IMR-90 (cell line): ENCODE data around the gene BTBD9. TPM values are rescaled to one million over a fixed set of nuclear protein-coding genes. Genes with fewer than 3 reads are reported as not detected.

ENCODE experiments used
- ATAC-seq: fragments of 200-7000 bp; cut with Tn5 transposase; 2 replicates; pipeline ENCODE4 v1.9.1; 2020; ENCODE audit warnings: low read depth, mild to moderate bottlenecking, moderate library complexity
- BruUV-seq: library from RNA; stranded (reverse); fragments of 400-500 nt; replicated peaks from 2 replicates; lab custom pipeline; 2021; lab: Mats Ljungman, UMichigan
- CTCF ChIA-PET: fragments of 300-600 bp; formaldehyde crosslinking; extraction: SDS; loops from one replicate; lab custom pipeline; 2021; ENCODE audit warnings: antibody characterized with exemption; lab: Yijun Ruan, JAX
- POLR2A ChIA-PET: fragments of 300-600 bp; sonication (Branson Sonifier 250); formaldehyde crosslinking; loops from one replicate; lab custom pipeline; 2022; ENCODE audit warnings: antibody characterized with exemption; ENCODE audit not compliant: unreplicated experiment; lab: Charles Lee
- DNase-seq: peaks from one replicate; pipeline ENCODE4 v3.0.0; 2013
- H2AFZ ChIP-seq: replicated peaks from 2 replicates; pipeline ENCODE3; 2013; ENCODE audit warnings: low read length, mild to moderate bottlenecking; ENCODE audit not compliant: poor library complexity
- H2AK5ac ChIP-seq: 2 replicates; pipeline ENCODE4 v1.6.1; 2013; ENCODE audit warnings: low read depth, low read length, inconsistent platforms
- H2AK9ac ChIP-seq: replicated peaks from 2 replicates; pipeline ENCODE3; 2013; ENCODE audit warnings: mild to moderate bottlenecking, low read depth, low read length, moderate library complexity; ENCODE audit not compliant: poor library complexity
- H2BK120ac ChIP-seq: 2 replicates; pipeline ENCODE4 v1.6.1; 2013; ENCODE audit warnings: low read depth, low read length, inconsistent platforms
- H2BK15ac ChIP-seq: 3 replicates; pipeline ENCODE4 v1.6.1; 2013; ENCODE audit warnings: low read depth, low read length, inconsistent platforms
- H2BK20ac ChIP-seq: 2 replicates; pipeline ENCODE4 v1.6.1; 2013; ENCODE audit warnings: low read depth, mild to moderate bottlenecking, inconsistent platforms, low read length, moderate library complexity
- H2BK5ac ChIP-seq: 2 replicates; pipeline ENCODE4 v1.6.1; 2013; ENCODE audit warnings: mild to moderate bottlenecking, low read depth, low read length, inconsistent platforms; ENCODE audit not compliant: poor library complexity, severe bottlenecking
- H3K14ac ChIP-seq: replicated peaks from 2 replicates; pipeline ENCODE4 v1.6.1; 2013; ENCODE audit warnings: low read depth, low read length, inconsistent platforms
- H3K18ac ChIP-seq: 2 replicates; pipeline ENCODE4 v1.6.1; 2013; ENCODE audit warnings: low read depth, low read length, control low read depth
- H3K23ac ChIP-seq: 2 replicates; pipeline ENCODE4 v1.6.1; 2013; ENCODE audit warnings: low read depth, low read length, inconsistent platforms
- H3K27ac ChIP-seq: 2 replicates; pipeline ENCODE4 v1.5.1; 2013; ENCODE audit warnings: mild to moderate bottlenecking, control low read depth, low read length; ENCODE audit not compliant: insufficient read depth
- H3K27me3 ChIP-seq: 2 replicates; pipeline ENCODE4 v1.6.1; 2013; ENCODE audit warnings: low read length; ENCODE audit not compliant: control insufficient read depth, insufficient read depth
- H3K36me3 ChIP-seq: 2 replicates; pipeline ENCODE4 v1.6.1; 2013; ENCODE audit warnings: low read length, mixed read lengths; ENCODE audit not compliant: control insufficient read depth, insufficient read depth
- H3K4ac ChIP-seq: 2 replicates; pipeline ENCODE4 v1.6.1; 2013; ENCODE audit warnings: low read depth, low read length, inconsistent platforms
- H3K4me1 ChIP-seq: 2 replicates; pipeline ENCODE4 v1.6.1; 2013; ENCODE audit warnings: low read length, mixed read lengths; ENCODE audit not compliant: control insufficient read depth, insufficient read depth
- H3K4me2 ChIP-seq: 2 replicates; pipeline ENCODE4 v1.6.1; 2013; ENCODE audit warnings: low read depth, mild to moderate bottlenecking, control low read depth, low read length, moderate library complexity
- H3K4me3 ChIP-seq: 2 replicates; pipeline ENCODE4 v1.5.1; 2013; ENCODE audit warnings: low read depth, mild to moderate bottlenecking, control low read depth, low read length, moderate library complexity; ENCODE audit not compliant: insufficient read depth
- H3K56ac ChIP-seq: 2 replicates; pipeline ENCODE4 v1.6.1; 2013; ENCODE audit warnings: low read length, inconsistent platforms; ENCODE audit not compliant: insufficient read depth; ENCODE audit errors: extremely low read depth
- H3K79me1 ChIP-seq, 2 experiments: 2 replicates each; pipeline ENCODE4 v1.6.1; 2013; ENCODE audit warnings: low read length in 2 of 2, inconsistent platforms in 1 of 2, low read depth in 1 of 2
- H3K9ac ChIP-seq: 2 replicates; pipeline ENCODE4 v1.6.1; 2013; ENCODE audit warnings: low read depth, low read length, control low read depth
- H3K9me1 ChIP-seq: 2 replicates; pipeline ENCODE4 v1.6.1; 2013; ENCODE audit warnings: low read length, inconsistent platforms; ENCODE audit not compliant: insufficient read depth
- H3K9me3 ChIP-seq: 2 replicates; pipeline ENCODE4 v1.6.1; 2013; ENCODE audit warnings: low read length; ENCODE audit not compliant: control insufficient read depth, insufficient read depth
- H4K20me1 ChIP-seq: 2 replicates; pipeline ENCODE4 v1.6.1; 2013; ENCODE audit warnings: low read length, inconsistent platforms; ENCODE audit not compliant: insufficient read depth
- H4K5ac ChIP-seq: 2 replicates; pipeline ENCODE4 v1.6.1; 2013; ENCODE audit warnings: mild to moderate bottlenecking, low read depth, low read length, control low read depth
- H4K8ac ChIP-seq, 2 experiments: 2 replicates each; pipeline ENCODE4 v1.6.1; 2013; ENCODE audit warnings: low read depth in 2 of 2, low read length in 2 of 2, control low read depth in 1 of 2, inconsistent platforms in 1 of 2
- H4K91ac ChIP-seq: 2 replicates; pipeline ENCODE4 v1.6.1; 2013; ENCODE audit warnings: low read depth, low read length, inconsistent platforms; ENCODE audit not compliant: insufficient read depth
- POLR2A ChIP-seq: IDR thresholded peaks from 2 replicates; pipeline ENCODE4 v1.6.1; 2012; ENCODE audit warnings: mild to moderate bottlenecking, low read depth, low read length
- USF2 ChIP-seq: fragments of 150-350 bp; IDR thresholded peaks from 2 replicates; pipeline ENCODE4 v1.6.1; 2017; ENCODE audit warnings: mild to moderate bottlenecking, antibody characterized with exemption, low read length, low read depth
- WGBS, 2 experiments: methylation state at CpG; one replicate each; pipeline versions ENCODE4 v1.1.5 to v1.1.7; 2013; ENCODE audit warnings: missing lambda C conversion rate in 2 of 2; ENCODE audit not compliant: insufficient read length in 1 of 2; ENCODE audit errors: extremely low coverage in 2 of 2; 5-methylcytosine and 5-hydroxymethylcytosine counted together
- dilution Hi-C: fragments of 300-500 bp; cut with HindIII; formaldehyde crosslinking; loops from one replicate; pipeline ENCODE4 v1.14.3; 2018; ENCODE audit warnings: low sequenced_read_pairs; ENCODE audit not compliant: unreplicated experiment
- in situ Hi-C: fragments of 300-500 bp; cut with MboI; formaldehyde crosslinking; loops from 3 replicates; pipeline ENCODE4 v1.14.3; 2019; ENCODE audit warnings: low sequenced_read_pairs, inconsistent platforms, mixed read lengths
- intact Hi-C: fragments of 100-400 bp; cut with micrococcal nuclease; formaldehyde crosslinking; loops from 2 replicates; pipeline ENCODE4 v1.10.0; 2022
- polyA plus RNA-seq, 3 experiments: library from polyadenylated mRNA; depleted of rRNA; stranded (reverse); fragments of >200 nt; gene quantifications; 2 replicates each; pipeline ENCODE4 v1.2.3, GENCODE V29; 2012; ENCODE audit warnings: low replicate concordance in 1 of 3
- total RNA-seq: library from RNA; depleted of rRNA; stranded (reverse); fragments of >200 nt; gene quantifications from 2 replicates; pipeline ENCODE4 v1.2.3, GENCODE V29; 2012

BTBD9 gene
- total and polyA plus RNA-seq, 2 of the 4 experiments (the other 2 are of a cell fraction) = 4.1 to 22.0 TPM

- peaks cover 2% of the 10 kb centered on the region; the same call in 1 of the 2 replicates for H3K9me1 ChIP-seq
- dilution Hi-C loops = no loop called here
- H3K9me3 ChIP-seq = no peaks in the 10 kb centered on the region
- DNase-seq (peak; percentile 50), ATAC-seq (peak; percentile 65)
- no peak overlapping the region for H2AK5ac ChIP-seq
- no peaks in the 10 kb centered on the region for H3K36me3 ChIP-seq
- no peak overlapping the region for H2AFZ ChIP-seq
- no peak overlapping the region for H2BK20ac ChIP-seq
- H4K91ac ChIP-seq = no peak overlapping the region
- no peak overlapping the region for H3K14ac ChIP-seq
- H3K18ac ChIP-seq = no peak overlapping the region
- H3K23ac ChIP-seq = no peak overlapping the region
- intact Hi-C loops = no loop called here
- no peak overlapping the region for H2BK15ac ChIP-seq
- H3K56ac ChIP-seq = no peak overlapping the region
- in situ Hi-C loops = no loop called here
- no peak overlapping the region for H3K27ac ChIP-seq
- no peak overlapping the region for H2BK120ac ChIP-seq
- no peak overlapping the region for H2BK5ac ChIP-seq
- no peak overlapping the region for H2AK9ac ChIP-seq
- H4K8ac ChIP-seq = no peak overlapping the region
- WGBS, 2 experiments = no CpG with 5 or more reads among the region's 3 CpGs
- H3K4me3 ChIP-seq = no peak overlapping the region
- no peaks in the 10 kb centered on the region for H3K27me3 ChIP-seq
- no peak overlapping the region for H4K5ac ChIP-seq
- H3K4me1 ChIP-seq = no peaks in the 10 kb centered on the region
- H3K4ac ChIP-seq = no peak overlapping the region
- POLR2A ChIA-PET = no interaction called here
- H4K20me1 ChIP-seq = no peaks in the 10 kb centered on the region
- H3K4me2 ChIP-seq = no peak overlapping the region
- H3K9ac ChIP-seq = no peak overlapping the region
- no TSS peak for BruUV-seq
- TF ChIP-seq USF2 = peak; percentile 31; the same call in 1 of the 2 replicates
- no peak for TF ChIP-seq POLR2A
- peaks cover 3 to 6% of the 10 kb centered on the region in 2 experiments; a peak in 2 of 4 replicates for H3K79me1 ChIP-seq
- CTCF ChIA-PET = no interaction called here
Measured at GRCh38 chr6:38603966-38604365, 35.8 kb downstream of the BTBD9 start.
